OCI-LY7 (cell line): Measurements from ENCODE around the gene SMYD1. TPM values are rescaled to one million over a fixed set of nuclear protein-coding genes. Genes with fewer than 3 reads are reported as not detected.

ENCODE experiments used
- BruUV-seq: library from RNA; stranded (reverse); fragments of 400-500 nt; replicated peaks from 2 replicates; lab custom pipeline; 2021; lab: Mats Ljungman, UMichigan
- CTCF ChIA-PET: fragments of 300-600 bp; sonication (Branson Sonifier 250); formaldehyde crosslinking; loops from one replicate; lab custom pipeline; 2022; ENCODE audit warnings: antibody characterized with exemption; ENCODE audit not compliant: unreplicated experiment; lab: Charles Lee
- POLR2A ChIA-PET: fragments of 300-600 bp; sonication (Branson Sonifier 250); formaldehyde crosslinking; loops from one replicate; lab custom pipeline; 2022; ENCODE audit warnings: antibody characterized with exemption; lab: Charles Lee
- DNase-seq: peaks from one replicate; pipeline ENCODE4 v3.0.0-alpha.2; 2015; ENCODE audit warnings: low spot score
- H2AFZ ChIP-seq: fragments of 200-600 bp; sonication (generic), shearing (Covaris generic); 2 replicates; pipeline ENCODE4 v1.6.1; 2014; ENCODE audit warnings: mild to moderate bottlenecking, antibody characterized with exemption, low read length, moderate library complexity
- H3K27ac ChIP-seq: fragments of 200-600 bp; sonication (generic); 2 replicates; pipeline ENCODE4 v1.5.1; 2014; ENCODE audit warnings: mixed run types, low read depth, mild to moderate bottlenecking, moderate library complexity, low read length, inconsistent platforms; ENCODE audit not compliant: poor library complexity, severe bottlenecking
- H3K36me3 ChIP-seq: fragments of 200-600 bp; sonication (generic); 2 replicates; pipeline ENCODE4 v1.6.1; 2014; ENCODE audit warnings: mild to moderate bottlenecking, antibody characterized with exemption, low read length, moderate library complexity, mixed read lengths; ENCODE audit not compliant: insufficient read depth
- H3K4me1 ChIP-seq: fragments of 200-600 bp; sonication (generic); 2 replicates; pipeline ENCODE4 v1.5.1; 2014; ENCODE audit warnings: mild to moderate bottlenecking, low read length; ENCODE audit not compliant: insufficient read depth, poor library complexity, severe bottlenecking
- H3K4me2 ChIP-seq: fragments of 200-600 bp; sonication (generic); 2 replicates; pipeline ENCODE4 v1.6.1; 2014; ENCODE audit warnings: mild to moderate bottlenecking, low read length
- H3K4me3 ChIP-seq: fragments of 200-600 bp; sonication (generic); 2 replicates; pipeline ENCODE4 v1.5.1; 2014; ENCODE audit warnings: mild to moderate bottlenecking, low read depth, low read length; ENCODE audit not compliant: poor library complexity, severe bottlenecking
- H3K79me2 ChIP-seq: fragments of 200-600 bp; sonication (generic); 2 replicates; pipeline ENCODE4 v1.6.1; 2016; ENCODE audit warnings: low read depth, mild to moderate bottlenecking, low read length, moderate library complexity, mixed read lengths; ENCODE audit not compliant: insufficient read depth
- H3K9me2 ChIP-seq: fragments of 200-600 bp; sonication (generic); 2 replicates; pipeline ENCODE4 v1.6.1; 2016; ENCODE audit warnings: mild to moderate bottlenecking, low read length, mixed read lengths; ENCODE audit not compliant: insufficient read depth
- H3K9me3 ChIP-seq: fragments of 200-600 bp; sonication (generic); 2 replicates; pipeline ENCODE4 v1.6.1; 2014; ENCODE audit warnings: mild to moderate bottlenecking, mixed run types, low read length, mixed read lengths
- H4K20me1 ChIP-seq: fragments of 200-600 bp; sonication (generic); 2 replicates; pipeline ENCODE4 v1.6.1; 2014; ENCODE audit warnings: mild to moderate bottlenecking, antibody characterized with exemption, low read length, moderate library complexity, mixed read lengths; ENCODE audit not compliant: insufficient read depth
- CTCF ChIP-seq: fragments of 200-600 bp; sonication (generic); conservative IDR thresholded peaks from 2 replicates; pipeline ENCODE4 v1.5.1; 2014; ENCODE audit warnings: mild to moderate bottlenecking, antibody characterized with exemption, low read length, moderate library complexity, mixed read lengths
- EZH2phosphoT487 ChIP-seq: fragments of 200-600 bp; sonication (generic); IDR thresholded peaks from 2 replicates; pipeline ENCODE4 v1.6.1; 2018; ENCODE audit warnings: low read depth, borderline replicate concordance, mild to moderate bottlenecking, mixed run types, antibody characterized with exemption, low read length, moderate library complexity, mixed read lengths
- intact Hi-C: fragments of 100-400 bp; cut with micrococcal nuclease; formaldehyde crosslinking; loops from one replicate; pipeline ENCODE4 v1.10.0; 2022; ENCODE audit not compliant: unreplicated experiment
- total RNA-seq, 2 experiments: library from RNA; depleted of rRNA in 1 of 2; stranded (reverse); fragments of >200 nt in 1 of 2; shearing (Covaris generic) in 1 of 2; gene quantifications; 2 replicates each; pipeline ENCODE4 v1.2.3, GENCODE V29; 2014 to 2022

The SMYD1 gene
- total RNA-seq, 2 experiments from 2014 or later, result not detected

GRCh38 chr2:88055371-88056128 is 12.1 kb upstream of the SMYD1 start, which contains the start of gene KRCC1:
TSS of gene KRCC1 (minus strand) at chr2:88055783. CDS start at chr2:88028563, 27,220 bp downstream.
- POLR2A ChIA-PET, result interaction anchor here (0.6 to 0.9 kb wide), 4 partner anchors 18 to 804 kb away, joined by 3 read pairs; no protein-coding TSS in a partner anchor
- H2AFZ ChIP-seq, result peak within 1 kb of the TSS; percentile 63

GRCh38 chr2:88057437-88057844 is 10.2 kb upstream of the SMYD1 start:
- DNase-seq, result no peak
- no peak overlapping the region for H3K4me2 ChIP-seq
- POLR2A ChIA-PET, result interaction anchor here (0.6 kb wide), 1 partner anchor 456 kb away, joined by 3 read pairs; no protein-coding TSS in a partner anchor
- peaks cover 25% of the 10 kb centered on the region for H3K79me2 ChIP-seq
- no TSS peak for BruUV-seq
- H2AFZ ChIP-seq, result no peak overlapping the region
- no peaks in the 10 kb centered on the region for H3K9me3 ChIP-seq
- H3K36me3 ChIP-seq, result peaks cover 18% of the 10 kb centered on the region
- peaks cover 27% of the 10 kb centered on the region for H3K4me1 ChIP-seq
- no peaks in the 10 kb centered on the region for H3K9me2 ChIP-seq
- TF ChIP-seq EZH2phosphoT487 (no peak), CTCF (no peak)
- CTCF ChIA-PET, result no interaction called here
- no peaks in the 10 kb centered on the region; the same call in 1 of the 2 replicates for H4K20me1 ChIP-seq
- H3K4me3 ChIP-seq, result no peak overlapping the region
- intact Hi-C loops, result no loop called here
- no peak overlapping the region for H3K27ac ChIP-seq

More at GRCh38 chr2:88055371-88056128, 12.1 kb upstream of the SMYD1 start, which contains the start of gene KRCC1:
- Histone ChIP-seq H3K27ac (peak within 1 kb of the TSS; percentile 63), H3K4me2 (peak within 1 kb of the TSS; percentile 94), H3K9me3 (no peaks in the 10 kb centered on the region), H3K4me1 (peaks cover 27% of the 10 kb centered on the region), H3K9me2 (no peaks in the 10 kb centered on the region), H3K36me3 (peaks cover 30% of the 10 kb centered on the region), H4K20me1 (no peaks in the 10 kb centered on the region; the same call in 1 of the 2 replicates), H3K79me2 (peaks cover 29% of the 10 kb centered on the region), H3K4me3 (peak within 1 kb of the TSS; percentile 83)
- BruUV-seq, result no TSS peak
- CTCF ChIA-PET, result no interaction called here
- DNase-seq, result peak; percentile 97
- intact Hi-C loops, result no loop called here
- TF ChIP-seq EZH2phosphoT487, result no peak
- TF ChIP-seq CTCF, result no peak

DNA sequence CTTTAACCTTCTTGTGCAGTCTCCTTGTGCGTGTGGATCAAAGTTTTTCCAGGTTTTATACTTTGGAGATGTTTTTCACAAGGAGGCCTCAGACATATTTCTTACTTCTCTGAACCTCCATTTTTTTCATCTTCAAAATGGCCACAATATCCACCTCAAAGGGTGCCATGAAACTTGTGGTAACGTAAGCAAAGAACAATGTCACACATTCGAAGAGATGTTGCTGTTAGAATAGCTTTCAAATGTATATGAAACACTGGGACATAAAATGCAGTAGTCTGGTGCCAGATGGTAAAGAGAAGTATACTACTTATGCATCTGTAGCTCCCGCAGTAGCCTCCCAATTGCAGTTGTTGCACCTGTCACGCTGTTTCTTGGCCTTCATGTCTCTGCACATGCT is 9.4 kb upstream of the SMYD1 start:
- no peaks in the 10 kb centered on the region for H3K9me3 ChIP-seq
- intact Hi-C loops, result no loop called here
- peaks cover 10% of the 10 kb centered on the region for H3K36me3 ChIP-seq
- no peak overlapping the region for H3K4me2 ChIP-seq
- CTCF ChIA-PET, result no interaction called here
- DNase-seq, result no peak
- H4K20me1 ChIP-seq, result no peaks in the 10 kb centered on the region; the same call in 1 of the 2 replicates
- POLR2A ChIA-PET, result interaction anchor here (0.6 kb wide), 1 partner anchor 620 kb away, joined by 3 read pairs; no protein-coding TSS in a partner anchor
- TF ChIP-seq EZH2phosphoT487, result no peak
- no peak for TF ChIP-seq CTCF
- peaks cover 21% of the 10 kb centered on the region for H3K79me2 ChIP-seq
- H3K9me2 ChIP-seq, result no peaks in the 10 kb centered on the region
- no peak overlapping the region for H3K4me3 ChIP-seq
- H3K4me1 ChIP-seq, result peaks cover 23% of the 10 kb centered on the region
- H2AFZ ChIP-seq, result no peak overlapping the region
- no TSS peak for BruUV-seq
- H3K27ac ChIP-seq, result no peak overlapping the region
